ENCODE measurements around the gene STK36. TPM values are rescaled to one million over a fixed set of nuclear protein-coding genes. Genes with fewer than 3 reads are reported as not detected.

STK36 gene
- total RNA-seq, 2 donors from 2014 or later: 6.0 to 8.5 TPM

GRCh38 chr2:218691234-218691633 lies 19.3 kb downstream of the STK36 start:
- Histone ChIP-seq H3K27me3 (no peaks in the 10 kb centered on the region), H3K4me3 (no peak overlapping the region), H3K27ac (no peak overlapping the region), H3K4me1 (no peaks in the 10 kb centered on the region), H3K9me3 (no peaks in the 10 kb centered on the region), H3K36me3 (peaks cover 32% of the 10 kb centered on the region)
- DNase-seq (ENCODE audit: low spot score): no peak
- TF ChIP-seq CTCF (IDR thresholded peaks at IDR 0.05): no peak

- no peaks in the 10 kb centered on the region for H3K27me3 ChIP-seq
- H3K4me1 ChIP-seq: no peaks in the 10 kb centered on the region
- peaks cover 49% of the 10 kb centered on the region for H3K36me3 ChIP-seq
- no peak for DNase-seq (ENCODE audit: low spot score)
- no peak for TF ChIP-seq CTCF (IDR thresholded peaks at IDR 0.05)
- H3K4me3 ChIP-seq: no peak overlapping the region
- H3K27ac ChIP-seq: no peak overlapping the region
- no peaks in the 10 kb centered on the region for H3K9me3 ChIP-seq
These were observed 22.7 kb downstream of the STK36 start for GRCh38 chr2:218694405-218695145.

- peaks cover 25% of the 10 kb centered on the region for H3K36me3 ChIP-seq
- H3K4me1 ChIP-seq: no peaks in the 10 kb centered on the region
- no peak overlapping the region for H3K27ac ChIP-seq
- no peaks in the 10 kb centered on the region for H3K9me3 ChIP-seq
- H3K4me3 ChIP-seq: no peak overlapping the region
- no peak for DNase-seq (ENCODE audit: low spot score)
- no peak for TF ChIP-seq CTCF (IDR thresholded peaks at IDR 0.05)
- no peaks in the 10 kb centered on the region for H3K27me3 ChIP-seq
These were observed 27.0 kb downstream of the STK36 start for GRCh38 chr2:218698885-218699284.

- no peak for DNase-seq (ENCODE audit: low spot score)
- Histone ChIP-seq H3K27me3 (no peaks in the 10 kb centered on the region), H3K4me3 (no peak overlapping the region), H3K4me1 (no peaks in the 10 kb centered on the region), H3K27ac (no peak overlapping the region), H3K9me3 (no peaks in the 10 kb centered on the region), H3K36me3 (peaks cover 11% of the 10 kb centered on the region)
- TF ChIP-seq CTCF (IDR thresholded peaks at IDR 0.05): no peak
These were observed 29.9 kb downstream of the STK36 start for GRCh38 chr2:218701806-218702205.

- peaks cover 7% of the 10 kb centered on the region for H3K36me3 ChIP-seq
- no peak overlapping the region for H3K27ac ChIP-seq
- TF ChIP-seq CTCF (IDR thresholded peaks at IDR 0.05): no peak
- no peak for DNase-seq (ENCODE audit: low spot score)
- H3K4me3 ChIP-seq: no peak overlapping the region
- no peaks in the 10 kb centered on the region for H3K9me3 ChIP-seq
- H3K27me3 ChIP-seq: no peaks in the 10 kb centered on the region
- H3K4me1 ChIP-seq: no peaks in the 10 kb centered on the region
These were observed 31.5 kb downstream of the STK36 start for GRCh38 chr2:218703341-218703740.

- DNase-seq (ENCODE audit: low spot score): no peak
- H3K4me3 ChIP-seq: no peak overlapping the region
- TF ChIP-seq CTCF (IDR thresholded peaks at IDR 0.05): no peak
- no peak overlapping the region for H3K27ac ChIP-seq
- H3K27me3 ChIP-seq: no peaks in the 10 kb centered on the region
- peaks cover 0 to 4% of the 10 kb centered on the region in 2 donors for H3K4me1 ChIP-seq
- no peaks in the 10 kb centered on the region for H3K9me3 ChIP-seq
- H3K36me3 ChIP-seq: no peaks in the 10 kb centered on the region
These were observed 36.2 kb downstream of the STK36 start for GRCh38 chr2:218708086-218708485.
